SK-N-SH (cell line): Measurements from ENCODE around the gene MFSD11. TPM values are rescaled to one million over a fixed set of nuclear protein-coding genes. Genes with fewer than 3 reads are reported as not detected.

Source experiments
- CTCF ChIA-PET: fragments of 300-600, 350-600 bp; formaldehyde crosslinking; extraction: SDS; loops from one replicate; lab custom pipeline; 2021; lab: Yijun Ruan, JAX
- POLR2A ChIA-PET: fragments of 350-600 bp; sonication (Branson Sonifier 250); formaldehyde crosslinking; extraction: SDS; loops from one replicate; lab custom pipeline; 2020; ENCODE audit warnings: antibody characterized with exemption, inconsistent platforms; lab: Yijun Ruan, JAX
- DNase-seq: peaks from one replicate; pipeline ENCODE4 v3.0.0; 2012
- H2AFZ ChIP-seq: fragments of 200-600 bp; sonication (generic); 2 replicates; pipeline ENCODE4 v1.8.1; 2016; ENCODE audit warnings: antibody characterized with exemption, mild to moderate bottlenecking, low read depth
- H3F3A ChIP-seq: fragments of 200-600 bp; sonication (generic); replicated peaks from 2 replicates; pipeline ENCODE3; 2016; ENCODE audit warnings: antibody characterized with exemption, mild to moderate bottlenecking; ENCODE audit not compliant: insufficient read depth
- H3K27ac ChIP-seq, 2 experiments: fragments of 200-500 bp in 1 of 2; fragments of 200-600 bp in 1 of 2; sonication (Bioruptor generic) in 1 of 2; sonication (generic), shearing (Covaris generic) in 1 of 2; 2 replicates each; pipeline versions ENCODE4 v1.5.1 to v1.6.1; 2014 to 2016; ENCODE audit warnings: low read depth in 2 of 2, inconsistent platforms in 1 of 2, low read length in 1 of 2, mild to moderate bottlenecking in 1 of 2, mixed read lengths in 1 of 2
- H3K27me3 ChIP-seq: fragments of 200-600 bp; sonication (generic), shearing (Covaris generic); 2 replicates; pipeline ENCODE4 v1.6.1; 2016; ENCODE audit warnings: mixed run types; ENCODE audit not compliant: insufficient read depth
- H3K36me3 ChIP-seq, 2 experiments: fragments of 200-500 bp in 1 of 2; fragments of 200-600 bp in 1 of 2; sonication (Bioruptor generic) in 1 of 2; sonication (generic) in 1 of 2; replicated peaks in 1 of 2; 2 replicates each; pipeline versions ENCODE3 to v1.5.1; 2014 to 2016; ENCODE audit warnings: low read length in 1 of 2, mild to moderate bottlenecking in 1 of 2; ENCODE audit not compliant: insufficient read depth in 2 of 2, control insufficient read depth in 1 of 2
- H3K4me1 ChIP-seq, 2 experiments: fragments of 200-500 bp in 1 of 2; fragments of 200-600 bp in 1 of 2; sonication (Bioruptor generic) in 1 of 2; sonication (generic), shearing (Covaris generic) in 1 of 2; 2 replicates each; pipeline versions ENCODE4 v1.5.1 to v1.6.1; 2014 to 2016; ENCODE audit warnings: low read depth in 1 of 2, low read length in 1 of 2, mixed run types in 1 of 2; ENCODE audit not compliant: insufficient read depth in 2 of 2, control insufficient read depth in 1 of 2
- H3K4me2 ChIP-seq: fragments of 200-600 bp; sonication (generic), shearing (Covaris generic); 2 replicates; pipeline ENCODE4 v1.6.1; 2017; ENCODE audit warnings: mixed run types
- H3K4me3 ChIP-seq, 2 experiments: fragments of 200-500 bp in 1 of 2; fragments of 200-600 bp in 1 of 2; sonication (Bioruptor generic) in 1 of 2; sonication (generic), shearing (Covaris generic) in 1 of 2; 2 replicates each; pipeline versions ENCODE4 v1.5.1 to v1.8.1; 2014 to 2016; ENCODE audit warnings: low read depth in 2 of 2, inconsistent platforms in 1 of 2, low read length in 1 of 2, mild to moderate bottlenecking in 1 of 2, mixed read lengths in 1 of 2, moderate library complexity in 1 of 2
- H3K79me2 ChIP-seq: fragments of 200-600 bp; sonication (generic); 2 replicates; pipeline ENCODE4 v1.8.1; 2017; ENCODE audit warnings: mild to moderate bottlenecking; ENCODE audit not compliant: insufficient read depth
- H3K9ac ChIP-seq: fragments of 200-600 bp; sonication (generic); 2 replicates; pipeline ENCODE4 v1.6.1; 2017; ENCODE audit warnings: mixed run types
- H3K9me2 ChIP-seq: fragments of 200-600 bp; sonication (generic); 2 replicates; pipeline ENCODE4 v1.6.1; 2017; ENCODE audit warnings: mixed run types
- H3K9me3 ChIP-seq: fragments of 200-600 bp; sonication (generic); 2 replicates; pipeline ENCODE4 v1.6.1; 2017; ENCODE audit warnings: mixed run types, mild to moderate bottlenecking, moderate library complexity
- H4K20me1 ChIP-seq: fragments of 200-600 bp; sonication (generic); 2 replicates; pipeline ENCODE4 v1.6.1; 2017; ENCODE audit warnings: mild to moderate bottlenecking, mixed run types; ENCODE audit not compliant: insufficient read depth
- CTCF ChIP-seq: fragments of 200-600 bp; sonication (generic); IDR thresholded peaks from 2 replicates; pipeline ENCODE4 v1.6.1; 2017; ENCODE audit warnings: antibody characterized with exemption, mild to moderate bottlenecking, moderate library complexity
- ELF1 ChIP-seq: IDR thresholded peaks from 2 replicates; pipeline ENCODE4 v1.4.0; 2012
- EP300 ChIP-seq, 2 experiments: IDR thresholded peaks; 2 replicates each; pipeline versions ENCODE4 v1.4.0 to v1.6.1; 2012; ENCODE audit warnings: borderline replicate concordance in 1 of 2, low read depth in 1 of 2, low read length in 1 of 2
- EZH2phosphoT487 ChIP-seq: fragments of 200-600 bp; sonication (generic); IDR thresholded peaks from 2 replicates; pipeline ENCODE4 v1.6.1; 2017; ENCODE audit warnings: low read depth, mixed run types, mild to moderate bottlenecking, antibody characterized with exemption, moderate library complexity, borderline replicate concordance
- FOSL2 ChIP-seq: IDR thresholded peaks from 2 replicates; pipeline ENCODE4 v1.4.0; 2012; ENCODE audit warnings: low read depth, mild to moderate bottlenecking, moderate library complexity, borderline replicate concordance
- FOXM1 ChIP-seq: IDR thresholded peaks from 2 replicates; pipeline ENCODE4 v1.4.0; 2012; ENCODE audit warnings: low read depth, mild to moderate bottlenecking
- GATA2 ChIP-seq: sonication (generic); formaldehyde crosslinking; IDR thresholded peaks from 2 replicates; pipeline ENCODE4 v1.5.0; 2020; ENCODE audit warnings: mild to moderate bottlenecking, missing genetic modification reagents
- IRF3 ChIP-seq: fragments of 150-350 bp; IDR thresholded peaks from 2 replicates; pipeline ENCODE4 v1.6.1; 2016; ENCODE audit warnings: mild to moderate bottlenecking, low read depth, low read length
- JUND ChIP-seq: IDR thresholded peaks from 2 replicates; pipeline ENCODE4 v1.4.0; 2012
- MAX ChIP-seq: IDR thresholded peaks from 2 replicates; pipeline ENCODE4 v1.4.0; 2012; ENCODE audit warnings: low read depth
- MXI1 ChIP-seq: IDR thresholded peaks from 2 replicates; pipeline ENCODE4 v1.6.1; 2012; ENCODE audit warnings: mild to moderate bottlenecking, low read depth, low read length, improper control_type of control experiment
- POLR2AphosphoS5 ChIP-seq: IDR thresholded peaks from 2 replicates; pipeline ENCODE4 v1.6.1; 2012; ENCODE audit warnings: low read depth, low read length
- RAD21 ChIP-seq: IDR thresholded peaks from 2 replicates; pipeline ENCODE4 v1.6.1; 2012; ENCODE audit warnings: mild to moderate bottlenecking, low read length
- REST ChIP-seq: IDR thresholded peaks from 2 replicates; pipeline ENCODE4 v1.6.1; 2012; ENCODE audit warnings: mild to moderate bottlenecking, low read depth, low read length, moderate library complexity
- RFX5 ChIP-seq: IDR thresholded peaks from 2 replicates; pipeline ENCODE4 v1.6.1; 2012; ENCODE audit warnings: mild to moderate bottlenecking, improper control_type of control experiment, low read length
- RXRA ChIP-seq: IDR thresholded peaks from 2 replicates; pipeline ENCODE4 v1.4.0; 2012; ENCODE audit warnings: low read depth, mild to moderate bottlenecking, borderline replicate concordance
- SIN3A ChIP-seq: IDR thresholded peaks from 2 replicates; pipeline ENCODE4 v1.6.1; 2012; ENCODE audit warnings: low read depth, mild to moderate bottlenecking, low read length, moderate library complexity, borderline replicate concordance
- SMC3 ChIP-seq: IDR thresholded peaks from 2 replicates; pipeline ENCODE4 v1.6.1; 2012; ENCODE audit warnings: low read depth, low read length, improper control_type of control experiment
- TAF1 ChIP-seq: IDR thresholded peaks from 2 replicates; pipeline ENCODE4 v1.6.1; 2012; ENCODE audit warnings: low read depth, mild to moderate bottlenecking, low read length, moderate library complexity, borderline replicate concordance
- TCF12 ChIP-seq: IDR thresholded peaks from 2 replicates; pipeline ENCODE4 v1.4.0; 2012
- USF2 ChIP-seq: fragments of 150-350 bp; IDR thresholded peaks from 2 replicates; pipeline ENCODE4 v1.6.1; 2017; ENCODE audit warnings: antibody characterized with exemption, low read length, low read depth, borderline replicate concordance
- YY1 ChIP-seq: IDR thresholded peaks from 2 replicates; pipeline ENCODE4 v1.4.0; 2012; ENCODE audit warnings: low read depth, mild to moderate bottlenecking
- ZBTB33 ChIP-seq: IDR thresholded peaks from 2 replicates; pipeline ENCODE4 v1.4.0; 2012; ENCODE audit warnings: low read depth, borderline replicate concordance
- WGBS: methylation state at CpG from one replicate; pipeline ENCODE4 v1.1.6; 2017; ENCODE audit warnings: low lambda C conversion rate; 5-methylcytosine and 5-hydroxymethylcytosine counted together
- polyA plus RNA-seq, 3 experiments: library from polyadenylated mRNA; depleted of rRNA; stranded (reverse); fragments of >200 nt; gene quantifications; 2 replicates each; pipeline ENCODE4 v1.2.3, GENCODE V29; 2012

MFSD11 gene
- polyA plus RNA-seq, 1 of the 3 experiments (the other 2 are of a cell fraction), result 22.7 TPM

- H3K4me1 ChIP-seq, result peaks cover 34 to 44% of the 10 kb centered on the region in 2 experiments
- no peaks in the 10 kb centered on the region for H3K9me3 ChIP-seq
- ChIA-PET POLR2A (interaction anchor here (0.7 to 4.6 kb wide), 9 partner anchors 9 to 382 kb away, joined by 3 to 47 read pairs (median 4); partner anchors contain the start of genes JMJD6 and METTL23), CTCF (interaction anchor here (0.6 to 5.8 kb wide), 11 partner anchors 9 to 353 kb away, joined by 3 to 34 read pairs (median 4); partner anchors contain the start of genes JMJD6 and METTL23)
- peak overlapping the region; percentile 95 for H3K9ac ChIP-seq
- H3K4me3 ChIP-seq, result peak overlapping the region; percentile 91 to 100
- no peak overlapping the region for H2AFZ ChIP-seq
- H3K36me3 ChIP-seq, result peaks cover 47 to 56% of the 10 kb centered on the region in 2 experiments
- peaks cover 91% of the 10 kb centered on the region for H3K79me2 ChIP-seq
- under 1% methylated on average over 20 of the region's 20 CpGs for WGBS
- H3K4me2 ChIP-seq, result peak overlapping the region; percentile 86
- H3F3A ChIP-seq, result peaks cover 42% of the 10 kb centered on the region
- peak overlapping the region; percentile 98 to 99 for H3K27ac ChIP-seq
- peaks cover 53% of the 10 kb centered on the region for H4K20me1 ChIP-seq
- no peak for DNase-seq
- H3K27me3 ChIP-seq, result no peaks in the 10 kb centered on the region
- H3K9me2 ChIP-seq, result no peaks in the 10 kb centered on the region
- TF ChIP-seq FOXM1 (no peak), SIN3A (no peak), POLR2AphosphoS5 (peak; percentile 6; the same call in 1 of the 2 replicates), EZH2phosphoT487 (no peak), RXRA (no peak), JUND (no peak), REST (no peak), MXI1 (0 out of 2 replicates have a peak, but pooled peaks have one; percentile 1), TAF1 (no peak), FOSL2 (no peak), CTCF (no peak), GATA2 (no peak), RFX5 (no peak), RAD21 (no peak), TCF12 (no peak), ELF1 (no peak), YY1 (no peak), USF2 (no peak), MAX (peak; percentile 28; the same call in 1 of the 2 replicates), ZBTB33 (no peak), IRF3 (no peak), EP300 (IDR thresholded peaks at IDR 0.05; ENCODE audit: borderline replicate concordance in 1 of 2, low read depth in 1 of 2, low read length in 1 of 2) (no peak), SMC3 (no peak)
Measured at GRCh38 chr17:76735586-76736348, 2.2 kb upstream of the MFSD11 start.
